HG02970 (cell line): ENCODE results near the gene FLT3.
"Not testable (repeated sequence)": the region's sequence is repeated elsewhere in the genome, so short reads cannot be mapped to it uniquely, and the experiment has no call there.

Source experiments
- ATAC-seq: cut with Tn5 transposase; IDR thresholded peaks from one replicate; pipeline ENCODE4 v1.9.1; 2021; ENCODE audit warnings: mild to moderate bottlenecking, moderate library complexity, moderate number of reproducible peaks; ENCODE audit not compliant: unreplicated experiment, low FRiP score

Gene FLT3

DNA sequence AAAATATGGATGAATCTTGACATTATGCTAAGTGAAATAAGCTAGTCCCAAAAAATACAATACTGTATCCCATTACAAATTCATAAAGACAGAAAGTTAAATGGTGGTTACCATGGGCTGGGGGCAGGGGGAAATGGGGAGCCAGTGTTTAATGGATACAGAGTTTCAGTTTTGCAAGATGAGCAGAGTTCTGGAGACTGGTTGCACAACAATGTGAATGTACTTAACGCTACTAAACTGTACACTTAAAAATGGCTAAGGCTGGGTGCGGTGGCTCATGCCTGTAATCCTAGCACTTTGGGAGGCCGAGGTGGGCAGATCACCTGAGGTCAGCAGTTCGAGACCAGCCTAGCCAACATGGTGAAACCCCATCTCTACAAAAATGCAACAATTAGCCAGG is 1.5 kb upstream of the FLT3 start:
- ATAC-seq, result not testable (repeated sequence)

- ATAC-seq, result no peak
Measured at GRCh38 chr13:28099396-28100149, 803 bp downstream of the FLT3 start.

- ATAC-seq, result no peak
Measured at GRCh38 chr13:28097503-28097902, 2.9 kb downstream of the FLT3 start.

- ATAC-seq, result no peak
Measured at GRCh38 chr13:28094306-28094705, 6.1 kb downstream of the FLT3 start.

DNA sequence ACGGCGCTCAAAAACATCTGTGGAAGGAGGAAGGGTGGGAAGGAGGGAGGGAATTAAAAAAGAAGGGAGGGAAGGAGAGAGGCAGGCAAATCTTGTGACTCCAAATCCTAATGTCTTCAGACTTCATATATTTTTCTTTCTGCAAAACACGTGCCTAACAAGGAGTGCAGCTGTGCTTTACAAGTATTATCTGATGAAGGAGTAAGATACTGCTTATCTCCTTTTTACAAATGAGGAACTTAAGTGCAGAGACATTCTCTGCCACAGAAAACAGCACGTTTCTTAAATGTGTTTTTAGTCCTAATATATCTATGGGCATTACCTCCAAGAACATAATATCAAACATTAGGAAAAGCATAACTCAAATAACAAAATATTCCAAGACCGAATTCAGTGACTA is 6.5 kb downstream of the FLT3 start:
- no peak for ATAC-seq

DNA sequence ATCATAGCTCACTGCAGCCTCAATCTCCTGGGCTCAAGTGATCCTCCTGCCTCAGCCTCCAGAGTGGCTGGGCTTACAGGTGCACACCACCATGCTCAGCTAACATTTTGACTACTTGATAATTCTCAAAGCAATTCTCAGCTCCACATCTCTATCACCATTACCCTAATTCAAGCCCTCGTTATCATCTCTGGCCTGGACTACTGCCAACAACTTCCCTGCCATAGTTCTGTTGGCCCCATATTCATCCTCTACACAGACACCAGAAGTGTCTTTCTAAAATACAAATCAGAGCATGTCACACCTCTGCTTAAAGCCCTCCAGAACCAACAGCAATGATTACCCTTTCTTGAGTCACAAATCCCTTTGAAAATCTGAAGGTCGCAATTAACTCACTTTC is 7.9 kb downstream of the FLT3 start:
- no peak for ATAC-seq

DNA sequence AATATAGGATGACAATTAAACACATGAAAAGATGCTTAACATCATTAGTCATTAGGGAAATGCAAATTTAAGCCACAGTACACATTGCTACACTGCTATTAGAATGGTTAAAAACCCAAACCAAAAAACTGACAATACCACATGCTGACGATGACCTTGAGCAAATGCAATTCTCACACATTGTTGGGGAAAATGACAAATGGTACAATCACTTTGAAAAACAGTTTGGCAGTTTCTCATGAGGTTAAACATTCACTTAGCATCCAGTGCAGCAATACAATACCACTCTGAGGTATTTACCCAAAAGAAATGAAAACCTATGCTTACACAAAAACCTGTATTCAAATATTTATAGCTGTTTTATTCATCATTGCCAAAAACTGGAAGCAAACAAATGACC is 11.3 kb downstream of the FLT3 start:
- ATAC-seq, result no peak

DNA sequence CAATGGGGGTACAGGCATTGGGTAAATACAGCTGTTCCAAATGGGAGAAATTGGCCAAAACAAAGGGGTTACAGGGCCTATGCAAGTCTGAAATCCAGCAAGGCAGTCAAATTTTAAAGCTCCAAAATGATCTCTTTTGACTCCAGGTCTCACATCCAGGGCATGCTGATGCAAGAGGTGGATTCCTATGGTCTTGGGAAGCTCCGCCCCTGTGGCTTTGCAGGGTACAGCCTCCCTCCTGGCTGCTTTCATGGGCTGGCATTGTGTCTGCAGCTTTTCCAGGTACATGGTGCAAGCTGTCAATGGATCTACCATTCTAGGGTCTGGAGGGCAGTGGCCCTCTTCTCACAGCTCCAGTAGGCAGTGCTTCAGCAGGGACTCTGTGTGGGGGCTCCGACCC is 22.6 kb downstream of the FLT3 start:
- not testable (repeated sequence) for ATAC-seq

GRCh38 chr13:28077231-28077630 is 23.1 kb downstream of the FLT3 start:
- no peak for ATAC-seq

- no peak for ATAC-seq
Measured at GRCh38 chr13:28071424-28071823, 29.0 kb downstream of the FLT3 start.

DNA sequence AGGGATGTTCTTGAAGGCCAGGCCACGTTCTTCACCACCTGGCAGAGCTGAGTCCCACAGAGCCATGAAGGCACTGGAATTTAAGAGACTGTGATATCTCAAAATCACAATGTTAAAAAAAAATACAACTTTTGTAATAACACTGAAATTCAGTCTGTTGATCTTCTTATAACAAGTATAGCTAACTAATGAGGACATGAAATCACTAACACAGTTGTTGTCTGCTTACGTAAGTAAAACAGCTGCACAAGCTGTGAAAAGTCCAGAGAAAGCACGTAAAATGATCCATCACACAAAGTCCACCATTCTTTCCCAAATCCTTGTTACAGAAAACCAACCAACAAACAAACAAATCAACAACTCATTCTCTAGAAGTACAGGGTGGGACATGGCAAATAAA is 32.9 kb downstream of the FLT3 start:
- no peak for ATAC-seq

- no peak for ATAC-seq
Measured at GRCh38 chr13:28058866-28059613, 41.3 kb downstream of the FLT3 start.

DNA sequence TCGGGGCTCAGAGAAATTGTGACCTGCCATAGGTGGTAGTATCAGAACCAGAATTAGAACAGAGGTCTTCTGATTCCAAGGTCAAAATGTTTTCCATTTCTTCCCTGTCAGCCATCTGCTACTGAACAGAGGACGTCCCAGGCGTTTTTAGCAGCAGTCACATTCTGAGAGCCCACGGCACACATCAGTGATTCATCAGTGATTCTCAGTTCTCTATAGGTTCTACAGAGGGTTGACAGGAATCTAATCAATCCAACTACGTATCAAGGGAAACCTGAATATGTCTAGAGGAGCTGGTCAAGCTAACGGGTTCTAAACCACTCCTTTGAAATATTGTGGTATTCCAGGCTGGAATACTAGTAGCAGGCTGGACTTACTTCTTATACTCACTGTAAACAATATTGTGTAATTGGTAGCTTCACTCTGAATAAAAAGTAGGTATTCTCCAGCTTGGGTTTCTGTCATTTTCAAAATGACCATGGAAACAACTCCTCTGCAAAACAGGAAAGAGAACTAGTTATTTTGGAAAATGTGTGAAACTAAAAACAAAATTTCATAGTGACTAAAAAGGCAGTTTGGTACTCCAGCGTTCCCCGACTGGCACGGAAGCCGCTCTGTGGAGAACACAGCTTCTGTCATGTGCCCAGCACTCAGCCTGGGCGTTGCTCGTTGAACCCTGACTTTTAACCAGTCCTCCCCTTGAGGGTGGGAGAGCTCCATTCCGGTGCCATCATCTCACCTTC is 43.2 kb downstream of the FLT3 start:
- no peak for ATAC-seq

DNA sequence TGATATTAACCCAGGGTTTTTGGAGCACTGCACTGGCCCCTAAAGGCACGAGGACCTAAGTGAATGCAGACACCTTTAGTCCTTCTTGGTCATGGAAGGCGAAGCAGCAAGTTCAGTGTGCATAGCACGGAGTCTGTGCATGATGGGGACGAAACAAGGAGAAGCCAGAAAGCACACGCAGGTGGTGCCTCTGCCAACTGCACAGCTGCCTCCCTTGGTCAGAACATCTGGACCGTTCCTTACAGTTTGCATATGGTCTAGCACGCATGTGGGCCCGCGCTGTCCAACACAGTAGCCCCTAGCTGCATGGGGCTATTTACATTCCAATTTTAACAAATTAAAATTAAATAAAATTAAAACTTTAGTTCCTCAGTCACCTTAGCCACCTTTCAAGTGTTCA is 44.0 kb downstream of the FLT3 start:
- ATAC-seq, result no peak

DNA sequence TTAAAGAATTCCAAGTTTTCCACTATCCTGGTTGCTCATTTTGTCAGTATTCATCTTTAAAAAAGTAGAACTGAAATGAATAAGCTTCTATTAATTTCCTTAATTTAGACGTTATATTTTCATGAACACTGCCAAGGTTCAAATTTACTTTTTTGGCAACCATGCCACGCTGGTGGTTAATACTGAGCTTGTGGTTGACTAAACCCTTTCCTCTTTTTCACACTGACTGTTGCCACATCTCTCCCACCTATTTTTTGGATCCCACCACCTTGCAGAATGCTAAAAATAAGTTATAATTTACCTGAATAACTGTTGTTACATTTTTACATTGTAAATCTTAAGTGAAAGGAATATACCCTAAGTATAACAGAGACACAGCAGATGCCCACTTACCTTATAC is 45.0 kb downstream of the FLT3 start:
- no peak for ATAC-seq

- no peak for ATAC-seq
Measured at GRCh38 chr13:28052945-28053344, 47.4 kb downstream of the FLT3 start.

DNA sequence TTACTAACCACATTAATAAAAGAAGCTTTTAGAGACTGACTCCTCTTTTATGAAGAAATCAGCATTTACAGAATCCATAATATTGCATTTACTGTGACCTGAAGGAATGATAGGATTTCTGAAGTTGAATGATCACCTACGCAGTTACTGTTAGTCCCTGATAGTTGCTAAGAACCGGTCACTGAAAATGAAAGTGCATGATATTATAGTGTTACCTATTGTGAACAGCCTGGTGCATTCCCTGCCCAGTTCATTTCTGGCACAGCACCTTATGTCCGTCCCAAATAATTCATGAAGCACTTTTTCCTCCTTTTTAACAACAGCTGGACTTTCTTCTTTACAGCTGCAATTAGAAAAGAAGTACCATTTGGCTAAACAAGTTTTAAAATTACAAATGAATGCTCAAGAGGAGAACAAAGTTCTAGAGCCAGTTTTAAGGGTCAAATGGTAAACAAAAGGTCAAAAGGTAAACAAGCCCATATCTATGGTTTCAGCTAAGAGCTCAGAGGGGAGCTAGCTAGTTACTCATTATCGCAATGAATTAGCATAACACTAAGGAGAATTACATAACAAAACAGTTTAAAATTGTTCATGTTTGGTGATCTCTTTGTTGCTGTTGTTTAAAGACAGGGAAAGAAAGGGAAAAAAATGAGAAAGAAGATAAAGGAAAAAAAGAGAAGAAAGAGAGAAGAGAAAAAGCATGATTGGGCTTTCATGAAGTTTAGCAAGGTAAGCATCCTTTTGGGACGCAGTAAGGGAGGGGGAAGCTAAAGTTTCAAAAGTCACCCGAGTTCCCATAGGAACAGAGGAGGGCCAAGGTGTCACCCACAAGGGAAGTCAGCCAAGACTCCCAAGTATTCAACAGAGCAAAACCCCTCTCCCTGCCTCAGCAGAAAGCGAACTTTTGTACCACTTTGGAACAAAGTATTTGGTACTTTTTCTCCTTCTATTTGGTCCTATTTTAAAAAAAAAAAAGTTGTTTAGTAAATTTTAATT is 50.2 kb downstream of the FLT3 start:
- ATAC-seq, result no peak

DNA sequence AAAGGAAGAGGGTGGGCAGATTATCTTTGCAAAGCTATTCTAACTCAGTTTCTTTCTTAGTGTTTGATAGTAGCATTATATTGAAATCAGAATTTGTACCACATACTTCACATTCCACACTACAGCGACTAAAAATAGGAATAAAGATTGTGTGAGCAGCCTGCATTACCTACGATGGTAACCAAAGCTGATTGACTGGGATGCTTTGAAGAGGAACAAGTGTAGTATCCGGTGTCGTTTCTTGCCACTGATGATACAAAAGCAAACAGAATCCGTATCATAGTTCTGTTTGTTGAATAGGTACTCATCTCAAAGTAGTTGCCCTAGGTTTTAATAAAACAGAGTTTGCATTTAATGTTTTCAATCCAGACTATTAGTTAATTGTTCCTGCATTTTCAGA is 51.2 kb downstream of the FLT3 start:
- no peak for ATAC-seq

GRCh38 chr13:28048768-28049167 is 51.6 kb downstream of the FLT3 start:
- ATAC-seq, result no peak

DNA sequence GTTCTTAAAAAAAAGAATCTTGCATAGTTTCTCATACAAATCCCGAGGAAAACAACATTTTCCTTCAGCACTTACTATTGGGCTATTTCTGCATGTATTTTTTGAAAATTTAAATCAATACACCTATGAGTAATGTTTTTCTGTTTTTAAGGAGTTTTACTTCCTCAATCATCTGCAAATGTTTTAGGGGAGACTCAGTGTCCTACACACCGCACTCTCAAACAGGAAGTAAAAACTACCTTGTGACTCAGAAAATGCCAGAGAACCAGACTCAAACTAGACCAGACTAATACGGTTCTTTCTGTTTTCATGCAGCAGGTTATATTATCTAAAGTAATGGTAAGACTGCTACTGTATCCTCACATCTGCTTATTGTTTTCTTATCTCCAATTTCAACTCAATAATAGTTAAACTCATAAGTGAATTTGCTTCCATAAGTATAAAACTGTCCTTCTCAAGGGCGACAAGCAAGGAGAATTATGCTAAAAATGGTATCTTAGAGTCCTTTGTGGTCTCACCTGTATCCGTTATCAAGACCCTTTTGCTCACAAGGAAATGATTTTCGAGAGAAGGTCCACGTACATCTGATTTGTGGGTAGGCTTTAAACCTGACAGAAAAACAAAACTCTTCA is 52.5 kb downstream of the FLT3 start:
- peak; percentile 79 for ATAC-seq
